Chondrocyte (in vitro differentiated cells): Measurements from ENCODE around the gene KRT28. TPM values are rescaled to one million over a fixed set of nuclear protein-coding genes. Genes with fewer than 3 reads are reported as not detected.

Source experiments
- DNase-seq: peaks from one replicate; pipeline ENCODE4 v3.0.0; 2021; ENCODE audit warnings: mixed read lengths, low spot score
- H3K27ac Mint-ChIP-seq: one replicate; pipeline ENCODE4 v1.8.0; 2021; ENCODE audit warnings: mild to moderate bottlenecking, moderate library complexity, mixed read lengths; ENCODE audit not compliant: unreplicated experiment
- H3K27me3 Mint-ChIP-seq: 2 replicates; pipeline ENCODE4 v1.8.0; 2021; ENCODE audit warnings: low read depth, mixed read lengths
- H3K36me3 Mint-ChIP-seq: 2 replicates; pipeline ENCODE4 v1.8.0; 2021; ENCODE audit warnings: low read depth, mixed read lengths
- H3K4me1 Mint-ChIP-seq: 2 replicates; pipeline ENCODE4 v1.8.0; 2021; ENCODE audit warnings: low read depth, mild to moderate bottlenecking, mixed read lengths
- H3K4me3 Mint-ChIP-seq: one replicate; pipeline ENCODE4 v1.8.0; 2021; ENCODE audit warnings: mild to moderate bottlenecking, moderate library complexity, mixed read lengths; ENCODE audit not compliant: unreplicated experiment
- H3K9me3 Mint-ChIP-seq: 2 replicates; pipeline ENCODE4 v1.8.0; 2021; ENCODE audit warnings: low read depth, mixed read lengths
- total RNA-seq: library from RNA; stranded (reverse); gene quantifications from 3 replicates; pipeline ENCODE4 v1.2.1, GENCODE V29; 2021
- TF ChIP-seq, protein P1 (sequence below): fragments of 200-600 bp; sonication (generic); IDR thresholded peaks from 2 replicates; pipeline ENCODE4 v1.5.0; 2021; ENCODE audit warnings: antibody characterized with exemption, mild to moderate bottlenecking, moderate library complexity

The KRT28 gene
- total RNA-seq, 1 donor from 2014 or later: not detected

DNA sequence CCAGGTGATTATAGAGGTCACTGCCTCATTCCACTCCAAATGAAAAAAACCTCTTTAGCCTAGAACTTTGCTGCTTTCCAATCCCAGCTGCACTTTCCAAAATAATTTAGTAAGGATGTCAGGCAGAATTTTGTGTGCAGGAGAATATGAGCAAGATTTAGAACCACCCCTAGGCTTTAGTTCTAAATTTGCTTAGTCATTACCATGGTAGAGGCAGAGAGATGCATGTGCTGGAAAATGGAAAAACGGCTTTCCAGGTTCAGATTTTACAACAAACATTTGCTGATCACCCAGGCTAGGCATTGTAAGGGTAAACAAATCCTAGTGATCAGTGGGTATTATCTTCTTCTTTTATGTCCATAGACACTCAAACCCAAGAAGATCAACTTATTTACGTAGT, 34.1 kb downstream of the KRT28 start:
- Mint-ChIP-seq H3K27ac (no peak overlapping the region), H3K4me1 (no peaks in the 10 kb centered on the region), H3K27me3 (peaks cover 33% of the 10 kb centered on the region), H3K36me3 (peaks cover 6% of the 10 kb centered on the region), H3K4me3 (no peak overlapping the region), H3K9me3 (peaks cover 26% of the 10 kb centered on the region)
- TF ChIP-seq, protein P1, sequence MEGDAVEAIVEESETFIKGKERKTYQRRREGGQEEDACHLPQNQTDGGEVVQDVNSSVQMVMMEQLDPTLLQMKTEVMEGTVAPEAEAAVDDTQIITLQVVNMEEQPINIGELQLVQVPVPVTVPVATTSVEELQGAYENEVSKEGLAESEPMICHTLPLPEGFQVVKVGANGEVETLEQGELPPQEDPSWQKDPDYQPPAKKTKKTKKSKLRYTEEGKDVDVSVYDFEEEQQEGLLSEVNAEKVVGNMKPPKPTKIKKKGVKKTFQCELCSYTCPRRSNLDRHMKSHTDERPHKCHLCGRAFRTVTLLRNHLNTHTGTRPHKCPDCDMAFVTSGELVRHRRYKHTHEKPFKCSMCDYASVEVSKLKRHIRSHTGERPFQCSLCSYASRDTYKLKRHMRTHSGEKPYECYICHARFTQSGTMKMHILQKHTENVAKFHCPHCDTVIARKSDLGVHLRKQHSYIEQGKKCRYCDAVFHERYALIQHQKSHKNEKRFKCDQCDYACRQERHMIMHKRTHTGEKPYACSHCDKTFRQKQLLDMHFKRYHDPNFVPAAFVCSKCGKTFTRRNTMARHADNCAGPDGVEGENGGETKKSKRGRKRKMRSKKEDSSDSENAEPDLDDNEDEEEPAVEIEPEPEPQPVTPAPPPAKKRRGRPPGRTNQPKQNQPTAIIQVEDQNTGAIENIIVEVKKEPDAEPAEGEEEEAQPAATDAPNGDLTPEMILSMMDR: no peak
- DNase-seq: no peak

DNA sequence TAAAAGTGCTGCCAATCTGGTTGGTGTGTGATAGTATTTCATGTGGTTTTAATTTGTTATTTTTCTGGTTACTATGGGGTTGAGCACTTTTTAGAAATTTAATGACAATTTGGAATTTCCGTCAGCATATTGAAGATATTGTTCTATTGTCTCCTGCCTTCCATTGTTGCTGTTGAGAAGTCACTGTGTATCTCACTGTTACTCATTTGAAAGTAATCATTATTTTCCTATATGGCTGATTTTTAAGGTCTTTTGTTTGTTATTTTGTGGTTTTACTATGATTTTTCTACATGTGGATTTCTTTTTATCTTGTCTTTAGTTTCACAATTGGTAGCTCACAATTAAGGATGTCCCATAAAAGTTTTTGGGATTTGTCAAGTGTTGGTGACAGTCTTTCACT, 36.0 kb downstream of the KRT28 start:
- no peak overlapping the region for H3K4me3 Mint-ChIP-seq
- peaks cover 9% of the 10 kb centered on the region for H3K36me3 Mint-ChIP-seq
- DNase-seq: no peak
- H3K4me1 Mint-ChIP-seq: no peaks in the 10 kb centered on the region
- TF ChIP-seq, protein P1: no peak
- H3K27me3 Mint-ChIP-seq: peaks cover 26% of the 10 kb centered on the region
- H3K9me3 Mint-ChIP-seq: peaks cover 44% of the 10 kb centered on the region
- H3K27ac Mint-ChIP-seq: no peak overlapping the region

DNA sequence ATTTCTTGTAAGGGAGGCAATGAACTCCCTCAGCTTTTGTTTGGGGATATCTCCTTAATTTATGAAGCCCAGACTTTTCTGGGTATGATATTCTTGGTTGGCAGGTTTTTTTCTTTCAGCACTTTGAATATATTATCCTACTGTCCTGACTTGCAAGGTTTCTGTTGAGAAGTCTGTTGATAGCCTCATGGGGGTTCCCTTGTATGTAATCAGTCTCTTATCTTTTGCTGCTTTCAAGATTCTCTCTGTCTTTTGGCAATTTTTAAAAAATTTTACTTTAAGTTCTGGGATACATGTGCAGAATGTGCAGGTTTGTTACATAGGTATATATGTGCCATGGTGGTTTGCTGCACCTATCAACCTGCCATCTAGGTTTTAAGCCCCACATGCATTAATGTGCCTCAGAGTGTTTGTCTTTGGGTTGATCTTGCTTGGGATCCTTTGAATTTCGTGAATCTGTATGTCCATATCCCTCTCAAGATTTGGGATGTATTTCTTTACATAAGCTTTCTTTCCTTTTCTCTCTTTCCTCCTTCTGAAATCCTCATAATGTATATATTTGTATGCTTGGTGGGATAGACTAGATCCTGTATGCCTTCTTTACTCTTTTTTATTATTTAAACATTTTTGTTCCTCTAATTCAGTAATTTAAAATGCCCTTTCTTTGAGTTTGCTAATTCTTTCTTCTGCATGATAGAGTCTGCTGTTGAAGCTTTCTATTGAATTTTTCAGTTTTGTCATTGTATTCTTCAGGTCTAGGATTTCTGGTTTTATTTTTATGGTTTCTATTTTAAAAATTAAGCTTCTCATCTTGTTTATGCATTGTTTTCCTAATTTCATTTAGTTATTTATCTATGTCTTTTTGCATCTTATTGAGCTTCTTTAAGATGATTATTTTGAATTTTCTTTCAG, 39.4 kb downstream of the KRT28 start:
- Mint-ChIP-seq H3K27ac (no peak overlapping the region), H3K36me3 (peaks cover 9% of the 10 kb centered on the region), H3K4me3 (no peak overlapping the region), H3K9me3 (peaks cover 54% of the 10 kb centered on the region), H3K4me1 (no peaks in the 10 kb centered on the region), H3K27me3 (peaks cover 26% of the 10 kb centered on the region)
- no peak for DNase-seq
- TF ChIP-seq, protein P1: no peak

- H3K4me1 Mint-ChIP-seq: no peaks in the 10 kb centered on the region
- TF ChIP-seq, protein P1: no peak
- DNase-seq: no peak
- peaks cover 3% of the 10 kb centered on the region for H3K36me3 Mint-ChIP-seq
- peaks cover 34% of the 10 kb centered on the region for H3K27me3 Mint-ChIP-seq
- no peak within 1 kb of the TSS for H3K27ac Mint-ChIP-seq
- peaks cover 24% of the 10 kb centered on the region for H3K9me3 Mint-ChIP-seq
- no peak within 1 kb of the TSS for H3K4me3 Mint-ChIP-seq
Measured at GRCh38 chr17:40755231-40755630, 44.5 kb downstream of the KRT28 start, which contains the start of gene KRT25. TSS of gene KRT25 (minus strand) at chr17:40755331. CDS start at chr17:40755271, 60 bp downstream.

- no peak for DNase-seq
- H3K36me3 Mint-ChIP-seq: no peaks in the 10 kb centered on the region
- H3K4me1 Mint-ChIP-seq: no peaks in the 10 kb centered on the region
- no peak overlapping the region for H3K27ac Mint-ChIP-seq
- peaks cover 43% of the 10 kb centered on the region for H3K27me3 Mint-ChIP-seq
- TF ChIP-seq, protein P1: no peak
- H3K4me3 Mint-ChIP-seq: no peak overlapping the region
- peaks cover 11% of the 10 kb centered on the region for H3K9me3 Mint-ChIP-seq
Measured at GRCh38 chr17:40753804-40754203, 46.0 kb downstream of the KRT28 start.
